Stimulated activated CD4-positive, alpha-beta T cell treated with anti-CD3 and anti-CD28 coated beads, Interleukin-1b, Interleukin-23, amount 100 ng/mL, for 4 hours (primary cell): Measurements from ENCODE around the gene TDRD15.
"Not testable (repeated sequence)": the region's sequence is repeated elsewhere in the genome, so short reads cannot be mapped to it uniquely, and the experiment has no call there.

Source experiments
- DNase-seq, 2 donors: peaks; one replicate each; pipeline ENCODE4 v3.0.0-alpha.2; 2020; ENCODE audit warnings: low read depth in 2 of 2

The TDRD15 gene

DNA sequence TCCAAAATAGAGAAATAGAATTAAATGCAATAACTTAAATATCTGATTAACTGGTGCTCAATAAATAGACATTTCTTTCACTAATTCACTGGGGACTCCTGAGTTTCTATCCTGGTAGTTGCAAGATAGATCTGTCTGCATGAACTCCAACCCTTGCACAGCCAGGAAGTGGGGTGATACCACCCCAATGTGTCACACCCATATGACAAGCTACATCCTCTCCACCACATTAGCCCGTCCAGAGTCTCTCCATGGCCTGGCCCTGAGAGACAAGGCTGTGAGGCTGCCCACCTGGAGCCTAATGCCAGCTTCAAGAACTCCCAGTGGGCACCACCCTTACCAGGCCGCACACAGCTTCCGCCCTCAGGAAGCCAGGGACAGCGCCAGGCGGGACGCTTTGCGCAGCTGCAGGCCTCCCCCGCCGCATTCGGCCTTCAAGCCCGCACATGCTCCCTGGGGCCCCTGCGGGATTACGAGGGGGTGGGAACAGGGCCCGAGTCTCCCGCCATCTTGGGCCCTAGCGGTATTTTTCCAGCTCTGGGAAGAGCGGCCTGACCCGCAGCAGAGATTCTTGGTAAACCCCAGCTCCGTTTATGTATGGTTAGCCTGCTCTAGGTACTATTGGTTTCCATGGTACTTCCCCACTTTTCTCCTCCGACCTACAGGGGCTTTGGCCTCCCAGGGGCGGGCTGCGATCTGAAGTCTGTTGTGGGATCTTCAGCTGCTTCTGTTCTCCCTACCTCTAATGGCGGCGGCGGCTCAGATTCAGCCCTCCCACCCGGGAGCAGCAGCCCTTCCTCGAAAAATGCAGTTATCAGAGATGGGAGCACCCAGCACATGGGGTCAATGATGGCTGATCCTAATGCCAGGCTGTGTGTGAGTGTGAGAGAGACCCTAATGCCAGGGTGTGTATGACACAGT, at the start of gene TDRD15:
Gene TDRD15 (plus strand): TSS at position 496 of the 921 bp plus-strand sequence. CDS start 13,500 bp downstream, outside the sequence.
- no peak for DNase-seq

DNA sequence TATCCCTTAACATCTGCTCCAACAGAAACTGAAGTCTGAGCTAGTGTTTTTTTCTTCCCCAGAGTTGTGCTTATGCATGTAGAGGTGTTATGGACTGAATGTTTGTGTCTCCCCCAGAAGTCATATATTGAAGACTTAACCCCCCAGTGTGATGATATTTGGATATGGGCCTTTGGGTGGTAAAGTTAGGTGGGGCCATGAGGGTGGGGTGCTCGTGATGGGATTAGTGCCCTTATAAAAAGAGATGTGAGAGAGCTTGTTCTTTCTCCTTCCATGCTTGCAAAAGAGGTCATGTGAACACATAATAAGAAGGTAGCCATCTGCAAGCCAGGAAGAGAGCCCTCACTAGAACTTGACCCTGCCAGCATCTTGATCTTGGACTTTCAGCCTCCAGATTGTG, 45.5 kb upstream of the TDRD15 start:
- no peak for DNase-seq

DNA sequence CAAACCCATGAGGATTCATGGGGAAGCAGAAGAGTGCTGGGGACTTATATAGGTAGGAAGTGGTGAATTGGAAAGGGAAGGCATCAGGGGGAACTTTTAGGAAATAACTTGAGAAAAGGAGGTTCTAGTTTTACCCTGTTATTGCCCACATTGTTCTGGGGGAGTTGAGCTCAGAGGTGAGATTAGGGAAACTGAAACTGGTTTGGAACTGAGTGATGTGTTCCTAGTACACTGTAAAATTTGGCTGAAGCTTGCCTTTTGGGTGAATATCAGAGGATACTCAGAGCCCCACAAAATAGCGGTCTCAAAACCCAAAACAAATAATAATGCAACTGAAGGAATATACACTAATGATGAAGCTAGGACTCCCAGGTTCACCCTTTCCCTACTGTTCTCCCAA, 40.3 kb upstream of the TDRD15 start:
- DNase-seq, result no peak

DNA sequence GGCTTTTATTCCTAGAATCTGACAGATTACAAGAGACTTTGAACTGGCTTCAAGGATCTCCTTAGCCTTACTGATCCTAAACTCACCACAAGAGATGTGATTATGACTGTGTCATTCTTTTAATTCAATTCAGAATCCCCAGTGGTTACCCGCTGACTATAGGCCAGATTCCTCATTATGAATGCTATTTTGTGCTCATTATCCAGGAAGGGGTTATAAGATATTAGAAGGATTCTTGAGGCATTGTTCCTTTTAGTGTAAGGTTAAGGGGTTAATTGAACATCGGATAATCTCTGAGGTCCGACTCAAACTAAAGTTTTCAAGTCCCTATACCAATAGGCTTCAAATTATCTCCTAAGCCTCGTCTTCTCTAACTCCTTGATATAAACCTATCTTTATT, 39.4 kb upstream of the TDRD15 start:
- DNase-seq, result no peak

DNA sequence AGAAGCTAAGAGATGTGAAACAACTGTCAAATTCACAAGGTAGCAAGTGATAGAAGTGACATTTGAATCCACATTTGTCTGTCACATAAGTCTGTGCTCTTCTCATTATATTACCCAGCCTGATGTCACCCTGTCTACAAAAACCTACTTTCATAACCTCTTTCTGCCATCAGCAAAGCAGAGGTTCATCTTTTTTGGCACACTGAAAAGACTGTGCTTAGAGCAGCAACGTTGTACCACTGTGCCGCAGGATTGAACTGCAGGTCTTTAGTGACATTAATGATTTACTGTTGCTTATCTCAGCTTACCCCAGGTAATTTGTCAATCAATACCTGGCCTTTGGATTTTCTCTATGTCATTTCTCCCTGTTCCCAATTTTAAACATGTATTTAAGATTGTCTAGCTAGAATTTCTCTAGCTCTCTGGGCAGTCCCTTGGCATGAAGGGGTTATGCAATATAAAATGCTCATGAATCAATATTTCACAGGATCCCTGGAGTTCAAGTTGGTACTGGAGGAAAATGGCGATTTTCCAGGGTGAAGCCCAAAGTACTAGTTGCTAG, 31.4 kb upstream of the TDRD15 start:
- no peak for DNase-seq

DNA sequence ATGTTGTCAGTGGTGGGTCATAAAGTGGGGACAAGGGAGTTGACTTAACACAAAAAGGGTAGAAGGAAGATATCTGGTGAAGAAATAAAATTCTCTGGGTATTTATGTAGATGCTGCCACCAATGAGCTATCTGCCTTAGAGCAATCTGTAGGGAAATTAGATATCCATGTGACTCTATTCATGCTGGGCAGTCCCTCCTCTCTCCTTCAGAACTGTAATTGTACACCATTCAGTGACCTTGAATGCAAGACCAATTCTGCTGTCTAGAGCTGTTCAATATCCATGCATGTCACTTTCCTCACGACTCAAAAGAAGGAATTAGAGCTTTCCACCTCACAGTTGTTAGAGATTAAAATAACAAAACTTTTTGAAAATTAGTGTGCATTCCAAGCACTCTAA, 28.6 kb upstream of the TDRD15 start:
- no peak for DNase-seq

DNA sequence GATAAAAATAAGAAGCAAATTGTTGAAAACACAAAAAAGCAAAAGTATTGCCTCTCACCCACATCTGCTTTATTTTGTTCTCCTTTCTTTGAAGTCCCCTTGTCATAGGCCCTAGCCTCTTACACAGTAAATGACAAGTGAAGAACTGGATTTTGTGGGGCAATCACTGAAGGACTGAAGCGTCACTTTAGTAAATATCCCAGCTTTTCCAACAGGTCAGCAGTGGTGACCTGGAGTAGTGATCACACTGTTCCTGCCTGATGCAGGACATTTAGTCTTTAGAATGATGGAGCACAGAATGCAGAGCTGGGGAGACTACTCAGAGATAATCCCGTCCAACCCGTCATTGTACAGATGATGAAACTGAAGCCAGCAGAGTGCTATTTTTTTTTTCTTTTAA, 28.1 kb upstream of the TDRD15 start:
- DNase-seq, result no peak

DNA sequence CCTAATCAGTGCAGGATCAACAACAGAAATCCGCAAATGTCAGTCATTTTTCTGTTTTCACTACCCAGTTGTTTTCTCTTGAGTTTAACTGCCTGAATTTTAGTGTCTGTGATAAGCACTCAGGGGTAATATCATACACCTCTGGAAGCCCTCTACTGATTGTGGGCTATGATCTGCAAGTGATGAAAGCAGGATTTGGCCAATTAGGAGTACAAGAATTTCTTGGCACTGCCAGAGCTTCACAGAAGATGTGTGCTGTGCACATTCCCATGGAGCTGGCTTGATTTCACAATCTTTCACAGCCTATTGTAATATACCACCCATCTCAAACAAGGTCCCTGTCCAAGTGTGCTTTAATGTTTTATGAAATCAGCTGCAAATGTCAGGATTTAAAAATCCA, 27.3 kb upstream of the TDRD15 start:
- DNase-seq, result no peak

DNA sequence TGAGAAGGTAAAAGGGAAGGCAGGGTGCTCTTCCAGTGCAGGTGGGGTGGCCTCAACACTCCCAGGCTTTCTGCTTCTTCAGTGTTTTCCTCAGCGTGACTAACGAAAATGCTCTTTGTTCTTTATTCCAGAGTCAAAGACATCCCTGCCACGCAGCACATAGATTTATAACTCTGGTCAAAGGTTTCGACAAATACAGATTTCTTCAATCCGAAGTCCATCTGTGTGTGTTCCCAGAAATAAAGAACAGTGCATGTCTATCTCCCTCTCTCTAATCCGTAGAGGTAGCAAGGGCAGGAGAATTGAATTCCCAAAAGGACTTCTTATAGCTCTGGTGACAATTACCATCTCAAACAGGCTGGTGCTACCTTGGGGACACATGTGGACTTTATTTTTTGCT, 26.4 kb upstream of the TDRD15 start:
- no peak for DNase-seq

DNA sequence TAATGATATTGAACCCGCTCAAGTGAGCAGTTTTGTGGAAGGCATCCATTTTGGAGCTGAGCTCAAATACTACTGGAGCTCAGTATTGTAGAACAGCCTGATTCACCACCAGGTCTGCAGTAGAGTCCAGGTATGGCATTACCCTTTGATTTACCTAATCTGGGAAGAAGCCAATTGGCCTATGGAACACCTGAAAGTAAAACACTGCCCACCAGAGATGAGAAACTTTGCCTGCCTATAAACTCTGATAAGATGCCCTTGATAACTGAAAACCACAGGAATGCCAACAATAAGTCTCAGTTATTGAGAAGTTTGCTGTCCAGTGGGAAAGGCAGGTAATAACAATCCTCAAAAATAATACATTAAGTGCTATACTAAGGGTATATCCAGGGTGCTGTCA, 25.5 kb upstream of the TDRD15 start:
- no peak for DNase-seq

DNA sequence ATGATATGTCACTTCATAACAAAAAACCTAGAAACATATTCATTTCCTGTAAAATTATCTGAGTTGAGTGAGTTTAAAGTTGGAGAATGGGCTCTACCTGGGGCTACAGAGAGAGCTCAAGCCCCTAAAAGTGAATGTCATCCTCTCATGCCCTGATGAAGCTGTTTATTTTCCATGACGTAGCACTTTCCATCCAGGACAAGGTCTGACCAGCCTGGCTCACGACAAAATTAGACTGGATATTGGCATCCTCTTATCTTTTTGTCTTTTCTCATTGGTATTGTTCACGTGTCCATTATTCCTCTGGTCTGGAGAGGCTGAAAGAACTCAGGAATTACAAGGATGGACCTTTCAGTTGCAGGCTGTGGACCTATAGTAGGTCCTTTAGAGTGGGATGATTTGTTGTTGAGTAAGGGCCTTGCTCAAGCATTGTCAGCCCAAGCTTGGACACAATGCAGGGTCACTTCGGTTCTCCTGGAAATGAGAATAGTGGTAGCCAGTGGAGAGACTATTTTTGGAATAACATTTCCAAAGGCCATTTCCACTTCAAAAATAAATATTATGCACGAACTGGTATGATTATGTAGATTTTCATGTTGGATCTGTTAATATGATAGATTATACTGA, 24.4 kb upstream of the TDRD15 start:
- DNase-seq, result no peak

DNA sequence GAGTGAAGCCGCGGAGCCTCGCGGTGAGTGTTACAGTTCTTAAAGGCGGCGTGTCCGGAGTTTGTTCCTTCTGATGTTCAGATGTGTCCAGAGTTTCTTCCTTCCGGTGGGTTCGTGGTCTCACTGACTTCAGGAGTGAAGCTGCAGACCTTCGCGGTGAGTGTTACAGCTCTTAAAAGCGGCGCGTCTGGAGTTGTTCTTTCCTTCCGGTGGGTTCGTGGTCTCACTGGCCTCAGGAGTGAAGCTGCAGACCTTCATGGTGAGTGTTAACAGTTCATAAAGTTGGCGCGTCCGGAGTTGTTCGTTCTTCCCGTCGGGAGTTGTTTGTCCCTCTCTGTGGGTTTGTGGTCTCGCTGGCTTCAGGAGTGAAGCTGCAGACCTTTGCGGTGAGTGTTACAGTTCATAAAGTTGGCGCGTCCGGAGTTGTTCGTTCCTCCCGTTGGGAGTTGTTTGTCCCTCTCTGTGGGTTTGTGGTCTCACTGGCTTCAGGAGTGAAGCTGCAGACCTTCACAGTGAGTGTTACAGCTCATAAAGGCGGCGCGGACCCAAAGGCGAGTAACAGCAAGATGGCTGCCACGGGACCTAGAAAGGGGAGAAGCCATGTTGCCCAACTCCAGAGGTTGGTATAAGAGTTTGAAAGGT, 22.1 kb upstream of the TDRD15 start:
- DNase-seq, result not testable (repeated sequence)

DNA sequence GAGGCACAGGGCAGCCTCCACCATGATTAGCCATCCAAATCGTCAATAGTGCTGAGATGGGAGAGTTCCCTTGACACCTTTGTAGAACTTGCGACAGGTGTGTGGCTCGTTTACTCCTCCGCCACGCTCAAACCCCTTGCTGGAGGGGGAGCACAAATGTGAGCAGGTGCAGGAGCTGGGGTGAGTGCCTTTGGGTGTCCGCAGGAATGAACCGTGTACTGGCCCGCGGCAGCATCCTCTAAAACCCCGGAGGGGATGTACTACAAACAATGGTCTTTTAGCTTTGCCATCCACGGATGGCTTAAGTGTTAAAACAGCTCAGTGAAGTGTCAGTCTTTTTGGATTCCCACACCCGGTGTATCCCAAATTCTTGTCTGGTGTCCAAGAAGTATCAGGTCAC, 21.4 kb upstream of the TDRD15 start:
- DNase-seq, result no peak

DNA sequence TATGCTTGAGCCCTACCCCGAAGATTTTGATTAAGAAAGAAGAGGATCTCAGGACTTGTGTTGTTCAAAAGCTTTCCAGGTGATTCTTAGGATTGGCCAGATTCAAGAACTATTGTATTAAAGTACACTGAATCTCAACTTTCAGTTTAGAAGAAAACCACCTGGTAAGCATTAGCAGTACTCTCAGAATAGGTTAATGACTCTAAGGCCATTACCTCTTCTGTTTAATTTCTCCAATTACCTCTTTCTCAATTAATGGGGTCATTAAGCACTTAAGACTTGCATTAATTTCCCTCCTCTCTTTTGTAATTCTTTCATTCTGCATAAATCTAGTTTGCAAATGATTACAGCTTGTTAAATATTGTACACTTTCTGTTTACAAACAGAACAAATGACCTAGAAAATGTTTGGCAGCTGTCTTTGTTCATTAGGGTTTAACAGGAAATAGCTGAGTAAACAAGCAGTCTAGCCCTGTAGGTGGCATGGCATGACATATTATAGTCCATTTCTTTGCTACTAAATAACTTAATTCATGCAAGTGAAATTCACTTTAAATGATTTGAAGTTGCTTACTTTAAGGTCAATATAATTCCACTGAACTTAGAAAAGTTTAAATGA, 20.4 kb upstream of the TDRD15 start:
- DNase-seq, result no peak

DNA sequence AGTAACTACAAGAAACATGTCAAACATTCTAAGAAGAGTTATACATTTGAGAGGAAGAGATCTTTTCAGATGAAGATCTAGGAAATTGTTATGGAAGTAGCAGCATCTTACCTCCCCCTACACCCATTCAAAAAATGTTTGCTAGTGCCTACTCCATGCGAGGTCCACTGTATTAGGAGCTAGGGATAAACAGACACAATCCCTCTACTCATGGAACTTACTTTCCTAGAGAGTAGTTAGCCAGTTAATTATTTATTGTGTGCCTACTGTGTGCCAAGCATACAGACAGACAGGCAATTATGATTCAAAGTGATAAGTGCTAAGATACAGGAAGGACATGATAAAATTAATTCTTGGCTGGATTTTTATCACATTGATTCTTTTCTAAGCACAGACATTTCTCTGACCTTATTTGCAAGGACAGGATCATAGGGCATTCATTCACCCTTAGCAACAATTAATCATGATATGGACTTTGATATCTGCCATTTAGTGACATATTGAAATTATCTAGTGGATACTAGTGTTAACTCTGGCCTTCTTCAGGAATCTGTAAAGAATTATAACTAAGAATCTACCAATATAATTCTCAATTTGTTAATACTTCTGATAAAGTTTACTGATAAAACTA, 19.6 kb upstream of the TDRD15 start:
- DNase-seq, result no peak

DNA sequence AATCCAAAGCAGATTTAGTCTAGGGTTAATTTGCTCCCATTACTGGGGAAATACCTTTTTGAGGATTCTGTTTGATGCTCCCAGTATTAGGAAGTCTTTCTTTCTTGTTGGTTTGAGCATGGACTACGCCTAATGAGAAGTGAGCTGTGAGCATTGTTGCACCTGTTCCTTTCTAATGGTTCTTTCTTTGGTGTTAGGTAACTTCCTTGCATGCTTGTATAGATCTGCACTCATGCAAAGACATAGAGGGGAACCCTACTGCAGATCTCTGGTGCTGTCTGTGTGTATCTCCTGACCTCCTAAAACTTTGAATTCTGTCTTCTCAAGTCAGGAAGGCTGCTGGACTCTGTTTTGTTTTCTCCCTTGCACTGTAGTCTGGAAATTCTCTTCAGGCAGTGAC, 12.8 kb upstream of the TDRD15 start:
- no peak for DNase-seq

DNA sequence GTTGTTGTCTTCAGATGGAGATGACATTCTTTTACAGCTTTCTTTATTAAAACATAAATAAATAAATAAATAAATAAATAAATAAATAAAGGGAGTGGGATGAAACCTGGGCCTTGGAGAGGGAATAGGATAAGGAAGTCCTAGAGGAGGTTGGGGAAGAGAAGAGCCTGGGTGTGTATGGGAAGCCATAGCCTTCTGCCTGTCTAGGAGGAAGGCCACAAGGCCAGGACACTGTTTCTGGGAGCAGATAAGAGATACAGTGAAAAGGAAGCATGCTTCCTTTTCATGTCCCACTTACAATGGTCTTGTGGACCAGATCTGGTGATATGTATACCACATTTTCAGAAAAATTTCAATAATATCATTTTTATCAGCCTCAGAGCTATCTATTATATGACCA, 6.1 kb upstream of the TDRD15 start:
- DNase-seq, result no peak

DNA sequence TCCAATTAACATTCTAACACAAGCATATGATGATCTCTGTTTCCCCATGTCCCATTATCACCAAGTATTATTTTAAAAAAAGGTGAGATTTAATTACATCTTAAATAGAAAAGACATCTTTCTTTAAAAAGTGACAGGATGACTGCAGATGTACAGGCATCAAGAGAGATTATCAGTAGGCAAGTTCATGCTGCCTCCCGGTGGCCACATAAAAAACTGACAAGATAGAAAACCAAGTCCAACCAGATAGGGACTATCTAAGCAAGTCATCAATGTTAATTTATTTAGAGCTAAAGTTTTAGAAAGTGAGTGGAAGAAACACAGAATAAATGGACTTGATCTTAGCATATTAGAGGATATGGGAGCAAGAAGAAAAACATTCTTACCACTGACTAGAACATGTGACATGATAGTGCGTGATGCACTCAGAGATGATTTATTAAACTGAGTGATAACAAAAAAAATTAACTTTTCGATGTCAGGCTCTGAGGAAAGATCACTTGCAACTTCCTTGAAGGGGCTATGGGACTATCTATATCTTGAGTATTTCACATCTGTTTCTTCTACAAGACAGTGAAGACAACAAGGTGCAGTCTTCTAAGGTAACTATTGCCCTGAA, 5.4 kb upstream of the TDRD15 start:
- no peak for DNase-seq

DNA sequence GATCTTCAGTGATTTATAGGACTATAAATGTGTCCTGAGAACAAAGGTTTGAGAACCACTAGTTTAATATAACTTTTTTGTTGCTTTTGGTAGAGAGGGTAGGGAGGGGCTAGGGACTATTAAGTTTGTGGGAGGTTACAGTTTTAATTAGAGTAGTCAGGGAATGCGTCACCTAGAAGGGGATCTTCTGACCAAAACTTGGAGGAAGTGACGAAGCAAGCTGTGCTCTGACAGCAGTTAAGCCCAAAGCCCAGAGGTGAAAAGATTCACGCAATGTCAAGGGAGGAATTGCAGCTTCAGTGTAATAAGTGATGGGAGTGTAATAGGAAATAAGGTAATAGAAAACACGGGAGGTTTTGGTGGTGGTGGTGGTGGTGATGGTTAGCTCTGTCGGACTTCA, 8.1 kb downstream of the TDRD15 start:
- no peak for DNase-seq

DNA sequence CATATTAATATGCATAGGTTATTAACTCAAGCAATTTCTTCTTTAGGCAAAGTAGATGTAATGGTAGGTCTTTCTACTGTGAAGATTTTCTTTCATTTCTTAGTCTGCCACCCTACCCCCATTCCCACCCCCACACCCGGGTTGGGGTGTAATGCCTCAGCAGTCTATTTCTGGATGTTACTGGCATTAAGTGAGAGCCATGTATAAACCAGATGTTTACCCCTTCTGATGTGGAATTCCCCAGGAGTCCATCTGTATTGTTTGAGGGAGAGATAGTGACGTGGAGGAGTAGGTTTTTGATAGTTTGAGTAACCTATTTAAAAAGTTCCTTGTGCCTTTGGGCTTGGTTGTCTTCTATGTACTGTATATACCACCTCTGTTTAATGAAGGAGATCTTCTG, 11.8 kb downstream of the TDRD15 start:
- no peak for DNase-seq

DNA sequence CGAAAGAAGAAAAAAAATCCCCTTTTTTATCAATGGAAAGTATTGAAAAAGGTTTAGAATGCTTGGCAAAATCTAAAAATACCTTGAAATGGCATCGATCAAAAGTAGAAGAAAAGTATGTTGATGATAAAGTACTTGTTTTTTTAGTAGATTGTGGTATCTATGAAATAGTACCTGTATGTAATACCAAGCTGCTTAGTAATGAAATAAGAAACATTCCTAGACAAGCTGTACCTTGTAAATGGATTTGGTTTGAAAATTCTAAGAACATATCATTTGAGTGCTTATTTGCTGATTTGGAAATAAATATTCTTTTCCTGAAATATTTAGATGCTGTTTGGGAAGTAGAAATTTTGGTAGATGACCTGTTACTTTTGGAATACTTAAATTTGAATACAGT, 18.4 kb downstream of the TDRD15 start:
- no peak for DNase-seq
